ENCODE measurements around the gene KCTD21.

DNA sequence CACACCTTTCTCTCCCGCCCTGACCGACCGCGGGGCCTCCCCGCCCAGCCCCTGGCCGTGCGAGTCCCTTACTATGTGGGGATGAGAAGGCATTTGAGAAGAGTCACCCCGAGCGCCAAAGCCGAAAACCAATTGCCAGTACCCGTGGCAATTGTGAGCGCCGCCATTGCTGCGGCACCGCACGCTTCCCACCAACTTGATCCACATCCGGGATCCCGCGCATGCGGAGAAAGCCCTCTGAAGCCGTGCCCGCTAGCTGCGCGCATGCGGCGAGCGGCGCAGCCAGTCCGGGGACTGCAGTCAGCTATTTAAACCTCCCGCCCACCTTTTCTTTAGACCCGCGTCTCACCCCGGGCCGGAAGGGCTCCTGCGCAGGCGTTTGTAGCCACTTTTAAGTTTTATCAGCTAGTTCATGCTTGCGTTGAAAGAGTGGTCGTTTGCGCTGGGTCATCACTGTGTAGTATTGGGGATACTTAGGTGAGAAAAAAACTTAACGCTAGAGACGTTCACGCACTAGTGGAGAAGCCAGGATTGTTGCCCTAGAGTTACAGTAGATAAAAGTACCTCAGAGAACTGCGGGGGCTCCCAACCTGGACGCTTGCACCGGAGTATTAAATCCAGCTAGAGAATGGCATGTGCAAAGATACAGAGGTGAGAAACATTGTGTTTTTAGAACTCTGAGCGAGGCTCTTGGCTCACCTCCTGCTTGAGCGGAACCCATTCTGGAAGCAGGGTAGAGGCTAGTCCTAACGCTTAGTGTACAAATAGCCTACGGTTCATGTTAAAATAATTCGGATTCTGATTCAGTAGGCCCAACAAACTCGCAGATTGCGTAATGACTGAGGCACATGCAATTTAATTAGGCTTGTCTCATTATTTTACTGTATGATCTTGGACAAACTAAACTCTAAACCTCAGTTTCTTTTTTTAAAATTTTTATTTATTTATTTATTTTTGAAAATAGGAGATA, 48.7 kb downstream of the KCTD21 start, which contains the start of gene ALG8:
- TF ChIP-seq, protein P1, sequence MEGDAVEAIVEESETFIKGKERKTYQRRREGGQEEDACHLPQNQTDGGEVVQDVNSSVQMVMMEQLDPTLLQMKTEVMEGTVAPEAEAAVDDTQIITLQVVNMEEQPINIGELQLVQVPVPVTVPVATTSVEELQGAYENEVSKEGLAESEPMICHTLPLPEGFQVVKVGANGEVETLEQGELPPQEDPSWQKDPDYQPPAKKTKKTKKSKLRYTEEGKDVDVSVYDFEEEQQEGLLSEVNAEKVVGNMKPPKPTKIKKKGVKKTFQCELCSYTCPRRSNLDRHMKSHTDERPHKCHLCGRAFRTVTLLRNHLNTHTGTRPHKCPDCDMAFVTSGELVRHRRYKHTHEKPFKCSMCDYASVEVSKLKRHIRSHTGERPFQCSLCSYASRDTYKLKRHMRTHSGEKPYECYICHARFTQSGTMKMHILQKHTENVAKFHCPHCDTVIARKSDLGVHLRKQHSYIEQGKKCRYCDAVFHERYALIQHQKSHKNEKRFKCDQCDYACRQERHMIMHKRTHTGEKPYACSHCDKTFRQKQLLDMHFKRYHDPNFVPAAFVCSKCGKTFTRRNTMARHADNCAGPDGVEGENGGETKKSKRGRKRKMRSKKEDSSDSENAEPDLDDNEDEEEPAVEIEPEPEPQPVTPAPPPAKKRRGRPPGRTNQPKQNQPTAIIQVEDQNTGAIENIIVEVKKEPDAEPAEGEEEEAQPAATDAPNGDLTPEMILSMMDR (IDR thresholded peaks at IDR 0.05): no peak
- TF ChIP-seq EZH2 (IDR thresholded peaks at IDR 0.05): no peak

Data from neural progenitor cell (in vitro differentiated cells).